HG03354 (cell line): ENCODE results near the gene SNORC.

ENCODE experiments used
- ATAC-seq: cut with Tn5 transposase; IDR thresholded peaks from one replicate; pipeline ENCODE4 v1.9.1; 2021; ENCODE audit warnings: mild to moderate bottlenecking; ENCODE audit not compliant: unreplicated experiment, poor library complexity, severe bottlenecking

The SNORC gene

DNA sequence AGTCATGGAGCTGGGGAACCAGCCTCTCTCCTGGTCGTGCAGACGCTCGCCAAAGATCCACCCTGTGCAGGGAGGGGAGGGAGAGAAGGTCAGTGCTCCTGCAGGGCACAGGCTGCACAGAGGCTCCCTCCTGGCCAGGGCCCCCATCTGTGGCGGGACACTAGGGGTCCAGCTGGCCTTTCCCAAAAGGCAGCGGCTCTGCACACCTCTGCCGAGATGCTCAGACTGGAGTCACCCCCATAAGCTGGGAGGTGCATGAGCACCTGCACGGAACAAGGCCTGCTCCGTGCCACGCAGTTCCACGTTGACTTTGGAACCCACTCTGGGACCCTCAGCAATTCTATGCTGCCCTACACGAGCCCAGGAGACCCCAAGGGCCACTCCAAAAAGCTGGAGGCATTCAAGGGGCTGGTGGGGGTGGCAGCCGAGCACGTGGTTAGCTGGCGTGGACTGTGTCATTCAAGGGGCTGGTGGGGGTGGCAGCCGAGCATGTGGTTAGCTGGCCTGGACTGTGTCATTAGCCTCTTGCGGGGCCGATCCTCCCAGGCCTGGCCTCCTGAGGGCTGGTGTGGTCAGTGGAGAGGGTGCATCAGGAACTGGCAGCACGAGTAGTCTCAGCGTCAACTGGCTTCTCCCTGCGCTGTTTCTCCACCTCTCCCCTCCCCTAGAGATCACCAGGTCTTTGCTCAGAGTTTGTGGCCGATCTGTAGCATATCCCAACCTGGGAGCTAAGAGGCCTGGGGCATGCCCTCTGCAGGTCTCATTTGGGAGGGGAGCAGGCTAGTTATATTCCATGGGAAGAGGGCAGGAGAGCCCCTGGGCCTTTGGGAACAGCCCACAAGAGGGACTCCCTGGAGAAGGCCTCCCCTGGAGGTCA is 9.8 kb downstream of the SNORC start:
- ATAC-seq: no peak

- no peak for ATAC-seq
Observed at GRCh38 chr2:232880764-232881351, 10.8 kb downstream of the SNORC start.

DNA sequence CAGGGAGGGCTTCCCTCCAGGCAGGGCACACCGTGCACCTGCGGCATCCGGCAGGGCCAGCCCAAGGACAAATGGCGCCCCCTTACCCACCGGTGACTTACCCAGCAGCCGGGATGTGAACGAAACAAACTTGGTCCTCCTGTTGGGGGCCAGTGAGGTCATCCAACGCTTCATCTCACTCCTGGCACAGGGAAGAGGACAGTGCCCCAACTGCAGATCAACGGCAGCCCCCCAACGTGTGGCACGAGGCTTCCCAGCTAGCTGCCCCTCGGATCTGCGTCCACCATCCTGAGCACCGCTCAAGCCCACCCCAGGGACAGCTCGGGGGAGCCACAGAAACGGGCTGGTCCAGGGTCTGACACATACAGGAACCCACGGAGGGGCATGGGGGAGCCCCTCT is 12.0 kb downstream of the SNORC start:
- no peak for ATAC-seq

- ATAC-seq: no peak
Observed at GRCh38 chr2:232882505-232883115, 12.5 kb downstream of the SNORC start.

DNA sequence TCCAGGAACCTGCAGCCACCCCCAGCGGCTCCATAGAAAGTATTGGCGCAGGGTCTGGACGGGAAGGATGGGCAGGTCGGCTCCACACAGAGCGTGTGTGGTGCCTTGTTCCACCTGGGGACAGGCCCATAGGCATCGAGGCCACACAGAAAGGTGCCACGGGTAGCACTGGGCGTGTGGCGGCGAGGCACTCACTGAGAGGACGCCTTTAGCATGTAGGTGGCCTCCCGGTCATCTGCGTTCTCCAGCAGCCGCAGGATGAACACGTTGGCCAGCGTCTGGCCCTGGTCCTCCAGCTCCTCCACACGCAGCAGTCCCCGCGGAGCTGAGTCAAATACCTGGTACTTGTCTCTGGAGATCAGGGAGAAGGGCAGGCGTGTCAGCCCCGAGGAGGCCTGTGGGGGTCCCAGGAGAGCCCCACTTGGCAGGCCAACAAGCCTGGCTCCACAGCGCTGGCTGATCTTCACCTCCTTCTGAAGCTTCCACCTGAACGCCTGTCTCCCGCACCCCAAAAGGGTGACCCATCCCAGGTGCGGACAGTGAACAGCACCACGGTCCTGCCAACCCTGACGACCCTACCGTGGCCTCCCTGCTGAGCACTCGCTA is 13.2 kb downstream of the SNORC start:
- no peak for ATAC-seq

- ATAC-seq: no peak
Observed at GRCh38 chr2:232884001-232884421, 13.9 kb downstream of the SNORC start.

GRCh38 chr2:232884549-232885263 is 14.6 kb downstream of the SNORC start:
- no peak for ATAC-seq

DNA sequence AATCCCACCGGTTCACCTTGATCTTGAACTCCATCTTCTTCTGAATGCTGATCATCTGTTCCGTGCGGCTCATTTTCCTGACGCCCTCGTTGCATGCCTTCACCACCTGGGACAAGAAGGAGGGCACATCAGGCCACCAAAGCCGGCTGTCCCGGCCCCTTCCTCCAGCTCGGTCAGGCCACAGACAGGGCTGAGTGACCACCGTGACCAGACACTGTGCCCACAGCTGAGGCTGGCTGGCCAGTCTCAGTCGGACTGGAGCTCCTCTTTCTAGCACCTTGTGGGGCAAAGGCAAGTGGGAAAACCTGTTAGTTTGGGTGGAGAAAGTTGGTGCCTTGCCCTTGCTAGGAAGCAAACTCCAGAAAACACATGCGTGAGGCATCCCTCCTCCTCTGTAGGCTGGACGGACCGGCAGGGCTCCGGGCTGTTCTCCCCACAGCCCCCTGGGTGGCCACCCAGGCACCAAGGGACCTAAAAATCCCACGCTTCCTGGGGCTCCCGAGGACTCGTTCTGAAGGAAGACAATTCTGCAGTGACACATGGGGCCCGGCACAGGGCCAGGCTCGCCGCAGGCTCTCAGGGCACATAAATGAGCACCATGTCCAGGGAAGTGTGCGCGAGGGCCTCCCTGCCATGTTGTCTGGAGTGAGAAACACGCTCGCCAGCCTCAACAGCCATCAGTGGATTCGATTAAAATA is 15.3 kb downstream of the SNORC start:
- ATAC-seq: no peak

- ATAC-seq: no peak
Observed at GRCh38 chr2:232886176-232886575, 16.1 kb downstream of the SNORC start.

DNA sequence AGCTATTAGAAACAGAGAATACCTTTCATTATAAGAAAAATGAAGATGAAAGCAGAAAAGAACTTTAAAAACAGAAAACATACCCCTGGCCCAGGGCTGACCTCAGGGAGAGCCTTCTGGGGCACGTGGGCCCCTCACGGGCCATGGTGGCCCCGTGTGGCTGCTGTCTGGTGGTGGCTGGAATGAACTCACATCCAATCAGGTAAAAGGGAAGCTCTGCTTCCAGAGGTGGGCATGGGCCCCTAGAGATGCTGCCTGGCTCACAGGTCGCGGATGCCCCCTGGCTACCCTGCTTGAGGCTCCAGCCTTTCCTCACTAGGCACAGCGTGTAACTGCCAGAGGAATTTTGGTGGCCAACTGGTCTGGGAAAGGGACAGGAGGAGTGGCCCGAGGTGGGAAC is 16.6 kb downstream of the SNORC start:
- no peak for ATAC-seq

DNA sequence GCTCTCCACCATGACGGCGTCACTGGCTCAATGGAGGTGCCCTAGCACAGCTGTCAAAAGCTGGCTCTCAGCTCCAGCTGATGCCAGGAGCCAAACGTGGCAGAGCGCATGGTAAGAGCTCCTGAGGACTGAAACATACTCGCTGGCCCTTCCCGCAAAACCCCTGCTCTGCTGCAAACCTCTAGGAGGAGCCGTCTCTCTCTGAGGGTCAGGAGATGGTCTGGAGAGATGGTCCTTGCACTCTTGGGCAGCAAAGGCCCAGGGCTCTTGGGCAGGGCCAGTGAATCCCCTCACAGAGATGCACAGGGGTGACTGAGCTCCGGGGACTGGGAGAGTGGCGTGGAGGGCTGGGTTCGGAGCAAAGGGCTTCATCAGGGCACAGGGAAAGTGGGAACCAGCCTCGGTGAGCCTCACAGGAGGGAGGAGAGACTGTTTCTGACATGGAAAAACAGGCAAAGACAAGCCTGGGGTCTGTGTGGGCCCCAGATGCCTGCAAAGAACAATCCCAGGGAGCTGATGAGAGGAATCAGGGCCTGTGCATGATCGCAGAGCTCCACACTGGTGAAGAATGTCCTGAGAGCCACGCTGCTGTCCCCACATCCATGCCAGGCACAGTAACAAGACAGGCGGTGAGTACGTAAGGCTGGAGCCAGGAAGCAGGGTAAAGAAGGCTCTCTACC is 17.2 kb downstream of the SNORC start:
- no peak for ATAC-seq

- no peak for ATAC-seq
Observed at GRCh38 chr2:232888099-232888836, 18.2 kb downstream of the SNORC start.

- ATAC-seq: no peak
Observed at GRCh38 chr2:232888839-232889529, 18.9 kb downstream of the SNORC start.

- no peak for ATAC-seq
Observed at GRCh38 chr2:232889876-232890401, 19.9 kb downstream of the SNORC start.

GRCh38 chr2:232890536-232890895 is 20.5 kb downstream of the SNORC start:
- ATAC-seq: no peak

DNA sequence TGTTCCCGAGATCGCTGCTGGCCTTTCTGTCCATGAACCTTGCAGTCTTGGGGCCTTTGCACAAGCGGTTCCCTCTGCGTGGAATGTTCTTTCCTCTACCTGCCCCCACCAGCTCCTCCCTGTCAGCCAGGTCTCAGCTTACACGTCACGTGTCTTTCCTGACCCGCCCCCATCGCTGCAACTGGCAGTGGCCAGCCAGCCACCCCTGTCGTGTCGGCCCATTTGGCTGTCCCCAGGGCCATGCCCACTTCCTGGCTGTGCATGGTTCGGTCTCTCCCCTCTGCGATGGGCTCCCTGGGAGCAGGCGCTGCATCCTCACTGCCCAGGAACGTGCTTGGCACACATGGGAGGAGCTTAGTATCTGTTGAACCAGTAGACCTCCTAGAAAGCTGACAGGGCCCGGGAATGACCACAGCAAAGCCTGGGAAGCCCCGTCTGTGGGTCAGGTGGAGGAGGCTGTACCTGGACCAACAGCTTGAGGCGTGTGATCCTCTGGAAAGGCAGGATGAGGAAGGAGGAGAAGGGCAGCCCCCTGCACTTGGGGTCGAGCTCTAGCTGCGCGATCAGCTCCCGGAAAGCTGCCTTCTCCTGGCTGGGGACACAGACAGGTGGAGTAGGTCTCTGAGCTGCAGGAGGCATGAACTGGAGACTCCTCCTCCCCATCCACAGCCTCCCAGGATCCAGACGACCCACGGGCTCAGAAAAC is 21.0 kb downstream of the SNORC start:
- ATAC-seq: no peak

DNA sequence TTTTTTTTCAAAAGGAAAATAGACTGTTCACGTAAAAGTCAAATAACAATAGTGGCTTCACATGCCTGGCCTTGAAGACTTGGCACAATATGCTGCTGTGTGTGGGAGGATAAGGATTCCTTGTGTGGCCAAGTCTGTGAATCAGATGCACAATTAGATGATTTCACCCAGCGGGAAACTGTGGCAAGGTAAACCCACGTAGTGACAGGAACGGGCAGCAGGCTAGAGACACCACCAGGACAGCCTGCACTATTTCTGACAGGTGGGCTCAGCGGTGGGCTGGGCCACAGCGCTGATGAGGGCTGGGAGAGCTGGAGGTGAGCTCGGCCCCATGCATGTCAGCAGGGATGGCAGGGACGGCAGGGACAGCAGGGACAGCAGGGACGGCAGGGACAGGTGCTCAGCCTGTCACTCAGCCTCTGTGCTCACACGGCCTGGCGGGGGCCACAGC is 21.6 kb downstream of the SNORC start:
- no peak for ATAC-seq
